CD4-positive, alpha-beta T cell treated with Interleukin-12 subunit alpha and Interleukin-12 subunit beta, for 1 hour (primary cell): Measurements from ENCODE around the gene RELA.

Source experiments
- DNase-seq: peaks from one replicate; pipeline ENCODE4 v3.0.0-alpha.2; 2020

The RELA gene

GRCh38 chr11:65629579-65629978 is 33.1 kb downstream of the RELA start:
- DNase-seq = no peak

- DNase-seq = no peak
Observed at GRCh38 chr11:65627202-65627601, 35.5 kb downstream of the RELA start.

- DNase-seq = peak; percentile 72
Observed at GRCh38 chr11:65625628-65626342, 36.9 kb downstream of the RELA start.

- no peak for DNase-seq
Observed at GRCh38 chr11:65624931-65625627, 37.6 kb downstream of the RELA start.

GRCh38 chr11:65623852-65624616 is 38.7 kb downstream of the RELA start:
- no peak for DNase-seq

- no peak for DNase-seq
Observed at GRCh38 chr11:65623177-65623576, 39.5 kb downstream of the RELA start.

- DNase-seq = no peak
Observed at GRCh38 chr11:65622011-65622410, 40.7 kb downstream of the RELA start.

- no peak for DNase-seq
Observed at GRCh38 chr11:65621460-65621859, 41.3 kb downstream of the RELA start.

- no peak for DNase-seq
Observed at GRCh38 chr11:65620666-65621065, 42.0 kb downstream of the RELA start.

GRCh38 chr11:65619281-65619928 is 43.3 kb downstream of the RELA start:
- no peak for DNase-seq

- DNase-seq = no peak
Observed at GRCh38 chr11:65618763-65619162, 44.0 kb downstream of the RELA start.

GRCh38 chr11:65617990-65618751 is 44.5 kb downstream of the RELA start:
- DNase-seq = no peak

GRCh38 chr11:65617136-65617850 is 45.4 kb downstream of the RELA start:
- DNase-seq = no peak

- DNase-seq = no peak
Observed at GRCh38 chr11:65616575-65617001, 46.1 kb downstream of the RELA start.

- no peak for DNase-seq
Observed at GRCh38 chr11:65615950-65616574, 46.7 kb downstream of the RELA start.

GRCh38 chr11:65615229-65615949 is 47.3 kb downstream of the RELA start, which contains the start of gene PCNX3:
Gene PCNX3, plus strand, starts transcription at chr11:65615776. Its CDS starts 536 bp downstream, at chr11:65616312.
- DNase-seq = peak; percentile 100

GRCh38 chr11:65613091-65613928 is 49.4 kb downstream of the RELA start:
- no peak for DNase-seq

GRCh38 chr11:65612691-65613090 is 50.0 kb downstream of the RELA start:
- no peak for DNase-seq
